Measurements from ENCODE around the gene C5orf24. TPM values are rescaled to one million over a fixed set of nuclear protein-coding genes. Genes with fewer than 3 reads are reported as not detected.

Gene C5orf24
- total RNA-seq, 5 donors from 2014 or later (not counting 1 experiment from before 2014, with no cell fraction given): 23.0 to 34.9 (median 29.0) TPM

- Histone ChIP-seq H3K4me3 (ENCODE audit: control insufficient read depth in 1 of 2, extremely low read depth in 1 of 2, low read length in 1 of 2) (no peak overlapping the region), H3K27me3 (replicated peaks in 1 of 2; ENCODE audit: control insufficient read depth in 2 of 2, extremely low read depth in 1 of 2, insufficient read depth in 2 of 2, low read length in 1 of 2) (no peaks in the 10 kb centered on the region), H3K27ac (ENCODE audit: low read length) (no peak overlapping the region), H3K4me1 (ENCODE audit: control insufficient read depth in 1 of 2, extremely low read depth in 1 of 2, insufficient read depth in 2 of 2, low read length in 2 of 2) (no peaks in the 10 kb centered on the region), H3K9me3 (no peaks in the 10 kb centered on the region), H3K36me3 (ENCODE audit: control insufficient read depth in 2 of 2, extremely low read depth in 1 of 2, insufficient read depth in 1 of 2, low read length in 1 of 2) (peaks cover 10 to 68% of the 10 kb centered on the region in 2 donors)
- ChIA-PET CTCF (interaction anchor here in 1 of 2 donors (0.6 kb wide), 1 partner anchor 305 kb away, joined by 4 read pairs; no protein-coding TSS in a partner anchor), POLR2A (no interaction called here)
- no peaks in the 10 kb centered on the region for H3K27me3 Mint-ChIP-seq
- H3K27ac Mint-ChIP-seq: peak overlapping the region in 1 of 2 donors; percentile 55
- WGBS (ENCODE audit: insufficient coverage): no CpG with 5 or more reads among the region's 3 CpGs
- H3K4me1 Mint-ChIP-seq: peaks cover 11 to 21% (median 15%) of the 10 kb centered on the region in 3 donors
- DNase-seq: no peak
- peaks cover 52% of the 10 kb centered on the region for H3K36me3 Mint-ChIP-seq
- ATAC-seq (replicated peaks in 1 of 4): no peak
- no peaks in the 10 kb centered on the region for H3K9me3 Mint-ChIP-seq
- no peak overlapping the region for H3K4me3 Mint-ChIP-seq
These were observed 46.5 kb downstream of the C5orf24 start for GRCh38 chr5:134892282-134892681.

GRCh38 chr5:134892926-134893325 lies 47.2 kb downstream of the C5orf24 start:
- Mint-ChIP-seq H3K9me3 (no peaks in the 10 kb centered on the region), H3K27ac (no peak overlapping the region), H3K36me3 (peaks cover 45% of the 10 kb centered on the region), H3K4me3 (no peak overlapping the region), H3K27me3 (no peaks in the 10 kb centered on the region), H3K4me1 (peaks cover 7 to 15% (median 10%) of the 10 kb centered on the region in 3 donors)
- Histone ChIP-seq H3K36me3 (ENCODE audit: control insufficient read depth in 2 of 2, extremely low read depth in 1 of 2, insufficient read depth in 1 of 2, low read length in 1 of 2) (peaks cover 7 to 68% of the 10 kb centered on the region in 2 donors), H3K4me3 (ENCODE audit: control insufficient read depth in 1 of 2, extremely low read depth in 1 of 2, low read length in 1 of 2) (no peak overlapping the region), H3K4me1 (ENCODE audit: control insufficient read depth in 1 of 2, extremely low read depth in 1 of 2, insufficient read depth in 2 of 2, low read length in 2 of 2) (no peaks in the 10 kb centered on the region), H3K9me3 (no peaks in the 10 kb centered on the region), H3K27me3 (replicated peaks in 1 of 2; ENCODE audit: control insufficient read depth in 2 of 2, extremely low read depth in 1 of 2, insufficient read depth in 2 of 2, low read length in 1 of 2) (no peaks in the 10 kb centered on the region), H3K27ac (ENCODE audit: low read length) (no peak overlapping the region)
- ATAC-seq (replicated peaks in 1 of 4): no peak
- POLR2A ChIA-PET: no interaction called here
- DNase-seq: no peak
- CTCF ChIA-PET: interaction anchor here in 1 of 2 donors (0.6 kb wide), 1 partner anchor 306 kb away, joined by 4 read pairs; no protein-coding TSS in a partner anchor
- WGBS (ENCODE audit: insufficient coverage): 71% methylated on average over 1 of the region's 2 CpGs

- Histone ChIP-seq H3K4me1 (ENCODE audit: control insufficient read depth in 1 of 2, extremely low read depth in 1 of 2, insufficient read depth in 2 of 2, low read length in 2 of 2) (no peaks in the 10 kb centered on the region), H3K27ac (ENCODE audit: low read length) (no peak overlapping the region), H3K36me3 (ENCODE audit: control insufficient read depth in 2 of 2, extremely low read depth in 1 of 2, insufficient read depth in 1 of 2, low read length in 1 of 2) (peaks cover 7 to 64% of the 10 kb centered on the region in 2 donors), H3K9me3 (no peaks in the 10 kb centered on the region), H3K4me3 (ENCODE audit: control insufficient read depth in 1 of 2, extremely low read depth in 1 of 2, low read length in 1 of 2) (no peak overlapping the region), H3K27me3 (replicated peaks in 1 of 2; ENCODE audit: control insufficient read depth in 2 of 2, extremely low read depth in 1 of 2, insufficient read depth in 2 of 2, low read length in 1 of 2) (no peaks in the 10 kb centered on the region)
- peaks cover 7 to 15% (median 8%) of the 10 kb centered on the region in 3 donors for H3K4me1 Mint-ChIP-seq
- no peak for DNase-seq
- peaks cover 45% of the 10 kb centered on the region for H3K36me3 Mint-ChIP-seq
- peak overlapping the region in 1 of 2 donors; percentile 4 for H3K27ac Mint-ChIP-seq
- WGBS (ENCODE audit: insufficient coverage): 100% methylated on average over 1 of the region's 7 CpGs
- ChIA-PET CTCF (no interaction called here), POLR2A (no interaction called here)
- H3K4me3 Mint-ChIP-seq: no peak overlapping the region
- H3K27me3 Mint-ChIP-seq: no peaks in the 10 kb centered on the region
- H3K9me3 Mint-ChIP-seq: no peaks in the 10 kb centered on the region
- ATAC-seq (replicated peaks in 1 of 4): no peak
These were observed 48.2 kb downstream of the C5orf24 start for GRCh38 chr5:134893748-134894505.

- Histone ChIP-seq H3K4me1 (ENCODE audit: control insufficient read depth in 1 of 2, extremely low read depth in 1 of 2, insufficient read depth in 2 of 2, low read length in 2 of 2) (peaks cover 3 to 18% of the 10 kb centered on the region in 2 experiments), H3K4me3 (ENCODE audit: control insufficient read depth in 1 of 2, extremely low read depth in 1 of 2, low read length in 1 of 2) (no peak overlapping the region), H3K27me3 (replicated peaks in 1 of 2; ENCODE audit: control insufficient read depth in 2 of 2, extremely low read depth in 1 of 2, insufficient read depth in 2 of 2, low read length in 1 of 2) (no peaks in the 10 kb centered on the region), H3K9me3 (no peaks in the 10 kb centered on the region), H3K27ac (ENCODE audit: low read length) (no peak overlapping the region), H3K36me3 (ENCODE audit: control insufficient read depth in 2 of 2, extremely low read depth in 1 of 2, insufficient read depth in 1 of 2, low read length in 1 of 2) (peaks cover 3 to 25% of the 10 kb centered on the region in 2 donors)
- H3K4me1 Mint-ChIP-seq: peaks cover 6 to 11% (median 6%) of the 10 kb centered on the region in 3 donors
- H3K9me3 Mint-ChIP-seq: no peaks in the 10 kb centered on the region
- ATAC-seq (replicated peaks in 1 of 4) (no peak), DNase-seq (no peak)
- no peaks in the 10 kb centered on the region for H3K27me3 Mint-ChIP-seq
- CTCF ChIA-PET: no interaction called here
- peak overlapping the region; percentile 27 to 82 for H3K27ac Mint-ChIP-seq
- POLR2A ChIA-PET: no interaction called here
- H3K4me3 Mint-ChIP-seq: peak overlapping the region in 1 of 3 donors; percentile 13
- WGBS (ENCODE audit: insufficient coverage): 96% methylated on average over 4 of the region's 10 CpGs
- H3K36me3 Mint-ChIP-seq: peaks cover 13% of the 10 kb centered on the region
These were observed 56.5 kb downstream of the C5orf24 start for GRCh38 chr5:134902071-134902801.

GRCh38 chr5:134904610-134905245 lies 59.0 kb downstream of the C5orf24 start, which contains the start of gene PCBD2:
PCBD2 (plus strand) TSS chr5:134905131; CDS start chr5:134905140, 9 bp downstream.
- under 1% methylated on average over 84 of the region's 84 CpGs for WGBS (ENCODE audit: insufficient coverage)
- CTCF ChIA-PET: interaction anchor here (0.6 to 1.9 kb wide), 11 partner anchors 31 to 291 kb away, joined by 3 to 12 read pairs (median 5); partner anchors contain the start of genes C5orf24 (in 1 of the 2), CAMLG (in 1 of the 2) and TXNDC15 (in 1 of the 2)
- peak within 1 kb of the TSS; percentile 69 to 84 for H3K4me3 ChIP-seq (ENCODE audit: control insufficient read depth in 1 of 2, extremely low read depth in 1 of 2, low read length in 1 of 2)

More at GRCh38 chr5:134904610-134905245, 59.0 kb downstream of the C5orf24 start, which contains the start of gene PCBD2:
- peak; percentile 82 to 94 (median 88) for DNase-seq
- no peaks in the 10 kb centered on the region for H3K9me3 ChIP-seq
- no peaks in the 10 kb centered on the region for H3K27me3 ChIP-seq (replicated peaks in 1 of 2; ENCODE audit: control insufficient read depth in 2 of 2, extremely low read depth in 1 of 2, insufficient read depth in 2 of 2, low read length in 1 of 2)
- peaks cover 3 to 18% of the 10 kb centered on the region in 2 experiments for H3K4me1 ChIP-seq (ENCODE audit: control insufficient read depth in 1 of 2, extremely low read depth in 1 of 2, insufficient read depth in 2 of 2, low read length in 2 of 2)
- peak; percentile 85 to 90 (median 86) for ATAC-seq (replicated peaks in 1 of 4)
- peak within 1 kb of the TSS; percentile 89 for H3K27ac ChIP-seq (ENCODE audit: low read length)
- H3K4me1 Mint-ChIP-seq: peaks cover 6 to 11% (median 6%) of the 10 kb centered on the region in 3 donors
- H3K27ac Mint-ChIP-seq: peak within 1 kb of the TSS; percentile 98 to 99
- H3K36me3 Mint-ChIP-seq: peaks cover 4% of the 10 kb centered on the region
- peak within 1 kb of the TSS; percentile 85 to 91 (median 85) for H3K4me3 Mint-ChIP-seq
- peaks cover 3 to 15% of the 10 kb centered on the region in 2 donors for H3K36me3 ChIP-seq (ENCODE audit: control insufficient read depth in 2 of 2, extremely low read depth in 1 of 2, insufficient read depth in 1 of 2, low read length in 1 of 2)
- H3K27me3 Mint-ChIP-seq: no peaks in the 10 kb centered on the region
- no peaks in the 10 kb centered on the region for H3K9me3 Mint-ChIP-seq
- POLR2A ChIA-PET: interaction anchor here in 1 of 2 donors (0.6 to 1.5 kb wide), 4 partner anchors 38 to 191 kb away, joined by 3 to 12 read pairs (median 4); partner anchors contain the start of genes C5orf24 and CAMLG
